Measurements from ENCODE around the gene DLL1.

DLL1 gene

DNA sequence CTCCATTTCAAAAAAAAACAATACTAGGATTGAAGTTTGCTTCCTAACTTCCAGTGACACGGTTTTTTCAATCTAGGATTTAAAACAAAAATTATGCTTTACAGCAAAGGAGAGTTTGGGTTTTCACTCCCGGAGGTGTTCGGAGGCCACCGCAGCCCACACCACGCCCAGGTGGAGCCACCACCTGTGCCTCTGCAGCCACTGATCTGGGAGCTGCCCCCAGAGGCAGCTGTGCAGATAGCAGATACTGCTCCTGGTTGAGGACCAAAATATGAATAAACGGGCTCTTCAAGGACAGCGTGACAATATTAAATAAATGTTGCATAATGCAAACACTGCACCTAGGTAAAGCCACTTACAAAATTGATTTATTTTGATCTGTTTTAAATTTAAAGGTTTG is 30.2 kb downstream of the DLL1 start:
- TF ChIP-seq, protein P1, sequence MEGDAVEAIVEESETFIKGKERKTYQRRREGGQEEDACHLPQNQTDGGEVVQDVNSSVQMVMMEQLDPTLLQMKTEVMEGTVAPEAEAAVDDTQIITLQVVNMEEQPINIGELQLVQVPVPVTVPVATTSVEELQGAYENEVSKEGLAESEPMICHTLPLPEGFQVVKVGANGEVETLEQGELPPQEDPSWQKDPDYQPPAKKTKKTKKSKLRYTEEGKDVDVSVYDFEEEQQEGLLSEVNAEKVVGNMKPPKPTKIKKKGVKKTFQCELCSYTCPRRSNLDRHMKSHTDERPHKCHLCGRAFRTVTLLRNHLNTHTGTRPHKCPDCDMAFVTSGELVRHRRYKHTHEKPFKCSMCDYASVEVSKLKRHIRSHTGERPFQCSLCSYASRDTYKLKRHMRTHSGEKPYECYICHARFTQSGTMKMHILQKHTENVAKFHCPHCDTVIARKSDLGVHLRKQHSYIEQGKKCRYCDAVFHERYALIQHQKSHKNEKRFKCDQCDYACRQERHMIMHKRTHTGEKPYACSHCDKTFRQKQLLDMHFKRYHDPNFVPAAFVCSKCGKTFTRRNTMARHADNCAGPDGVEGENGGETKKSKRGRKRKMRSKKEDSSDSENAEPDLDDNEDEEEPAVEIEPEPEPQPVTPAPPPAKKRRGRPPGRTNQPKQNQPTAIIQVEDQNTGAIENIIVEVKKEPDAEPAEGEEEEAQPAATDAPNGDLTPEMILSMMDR (IDR thresholded peaks at IDR 0.05; ENCODE audit: insufficient read depth, missing control alignments) = no peak
- no peak for FAIRE-seq
- no peak for DNase-seq (ENCODE audit: insufficient read length, low spot score)

GRCh38 chr6:170259278-170259677 is 31.6 kb downstream of the DLL1 start:
- TF ChIP-seq, protein P1 (IDR thresholded peaks at IDR 0.05; ENCODE audit: insufficient read depth, missing control alignments) = no peak
- FAIRE-seq = no peak

GRCh38 chr6:170258407-170258806 is 32.5 kb downstream of the DLL1 start:
- FAIRE-seq = no peak
- DNase-seq (ENCODE audit: insufficient read length, low spot score) = no peak
- TF ChIP-seq, protein P1 (IDR thresholded peaks at IDR 0.05; ENCODE audit: insufficient read depth, missing control alignments) = no peak

More at GRCh38 chr6:170259278-170259677, 31.6 kb downstream of the DLL1 start:
- no peak for DNase-seq (ENCODE audit: insufficient read length, low spot score)

- FAIRE-seq (no peak), DNase-seq (ENCODE audit: insufficient read length, low spot score) (no peak)
- TF ChIP-seq, protein P1 (IDR thresholded peaks at IDR 0.05; ENCODE audit: insufficient read depth, missing control alignments) = no peak
These were observed 33.5 kb downstream of the DLL1 start for GRCh38 chr6:170257376-170257775.

GRCh38 chr6:170256641-170257040 is 34.2 kb downstream of the DLL1 start:
- TF ChIP-seq, protein P1 (IDR thresholded peaks at IDR 0.05; ENCODE audit: insufficient read depth, missing control alignments) = no peak
- FAIRE-seq (no peak), DNase-seq (ENCODE audit: insufficient read length, low spot score) (no peak)

- DNase-seq (ENCODE audit: insufficient read length, low spot score) (no peak), FAIRE-seq (no peak)
- TF ChIP-seq, protein P1 (IDR thresholded peaks at IDR 0.05; ENCODE audit: insufficient read depth, missing control alignments) = no peak
These were observed 35.3 kb downstream of the DLL1 start for GRCh38 chr6:170255426-170256125.

Measured in D721Med (cell line).